ENCODE results near the gene HS3ST5.

DNA sequence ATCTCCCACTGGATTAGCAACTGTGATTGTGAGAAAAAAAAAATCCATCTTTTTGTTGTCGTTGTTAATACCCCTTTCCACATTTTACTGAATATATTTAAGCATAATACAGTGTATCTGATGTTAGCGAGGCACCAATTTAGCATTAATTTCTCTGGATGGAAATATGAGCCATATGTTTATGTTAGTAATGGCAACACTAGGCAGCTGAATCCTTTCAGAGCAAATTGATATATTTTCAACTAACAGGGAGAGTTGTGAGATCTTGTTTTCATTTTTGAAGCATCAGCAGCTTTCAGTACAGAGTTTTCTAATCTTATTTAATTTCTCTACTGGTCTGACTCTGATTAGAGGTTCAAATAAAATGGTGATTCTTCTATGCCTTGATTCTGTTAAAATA, 287.1 kb downstream of the HS3ST5 start:
- TF ChIP-seq CTCF (IDR thresholded peaks at IDR 0.05; ENCODE audit: insufficient read depth, low read depth, low read length): no peak
- no peak for TF ChIP-seq EZH2 (IDR thresholded peaks at IDR 0.05; ENCODE audit: insufficient read depth, low read length)

Data from astrocyte (in vitro differentiated cells and primary cell).